Thoracic aorta (tissue), 2 donors: Measurements from ENCODE around the gene ABITRAM. TPM values are rescaled to one million over a fixed set of nuclear protein-coding genes. Genes with fewer than 3 reads are reported as not detected.

Source experiments
- ATAC-seq: fragments of 150-250 bp; one replicate; pipeline ENCODE4 v1.8.0; 2017; ENCODE audit warnings: low read depth; ENCODE audit not compliant: insufficient number of reproducible peaks, low FRiP score
- DNase-seq: peaks from one replicate; pipeline ENCODE4 v3.0.0-alpha.2; 2020; ENCODE audit warnings: low spot score
- H3K27ac ChIP-seq, 2 donors: fragments of 200-600 bp; sonication (generic); 1 replicate in 1 of 2; 2 replicates in 1 of 2; pipeline ENCODE4 v1.5.1; 2016; ENCODE audit warnings: mild to moderate bottlenecking in 2 of 2, moderate library complexity in 2 of 2
- H3K27me3 ChIP-seq: fragments of 200-600 bp; sonication (generic); replicated peaks from 2 replicates; pipeline ENCODE4 v1.6.0; 2016; ENCODE audit warnings: mild to moderate bottlenecking; ENCODE audit not compliant: insufficient read depth
- H3K36me3 ChIP-seq: fragments of 200-600 bp; sonication (generic); one replicate; pipeline ENCODE4 v1.5.1; 2016
- H3K4me1 ChIP-seq, 2 donors: fragments of 200-600 bp; sonication (generic); 1 replicate in 1 of 2; 2 replicates in 1 of 2; pipeline versions ENCODE4 v1.5.1 to v1.6.0; 2016; ENCODE audit warnings: low read depth in 2 of 2, mild to moderate bottlenecking in 1 of 2; ENCODE audit not compliant: control insufficient read depth in 1 of 2
- H3K4me3 ChIP-seq: fragments of 200-600 bp; sonication (generic); 2 replicates; pipeline ENCODE4 v1.5.1; 2016; ENCODE audit warnings: mild to moderate bottlenecking
- H3K9me3 ChIP-seq: fragments of 200-600 bp; sonication (generic); 2 replicates; pipeline ENCODE4 v1.5.1; 2016
- total RNA-seq, 2 donors: library from RNA; depleted of rRNA; stranded (reverse); fragments of >200 nt; gene quantifications; one replicate each; pipeline versions ENCODE4 v1.1.0 to v1.2.3, GENCODE V29; 2016
- TF ChIP-seq, protein P1 (sequence below): fragments of 200-600 bp; sonication (generic); IDR thresholded peaks from one replicate; pipeline ENCODE4 v1.5.1; 2019; ENCODE audit warnings: antibody characterized with exemption

The ABITRAM gene
- total RNA-seq, 2 donors from 2014 or later, result 4.6 to 5.6 TPM

DNA sequence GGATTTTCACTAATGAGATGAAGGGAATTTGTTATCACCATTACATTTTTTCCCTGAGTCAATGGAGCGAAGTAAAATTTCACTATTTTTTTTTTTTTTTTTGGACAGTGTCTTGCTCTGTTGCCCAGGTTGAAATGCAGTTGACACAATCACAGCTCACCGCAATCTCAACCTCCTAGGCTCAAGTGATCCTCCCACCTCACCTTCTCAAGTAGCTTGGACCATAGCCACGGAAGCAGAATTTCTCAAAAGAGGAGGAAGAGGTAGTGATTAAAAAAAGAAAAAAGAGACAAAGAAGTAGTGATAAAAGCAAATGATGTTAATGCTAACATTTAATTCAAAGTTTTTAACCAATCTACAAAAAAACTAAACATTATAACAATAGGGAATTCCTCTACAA is 30.0 kb upstream of the ABITRAM start:
- Histone ChIP-seq H3K27me3 (no peaks in the 10 kb centered on the region), H3K27ac (no peak overlapping the region), H3K4me3 (no peak overlapping the region), H3K4me1 (no peaks in the 10 kb centered on the region), H3K36me3 (peaks cover 40% of the 10 kb centered on the region), H3K9me3 (no peaks in the 10 kb centered on the region)
- no peak for DNase-seq
- TF ChIP-seq, protein P1, sequence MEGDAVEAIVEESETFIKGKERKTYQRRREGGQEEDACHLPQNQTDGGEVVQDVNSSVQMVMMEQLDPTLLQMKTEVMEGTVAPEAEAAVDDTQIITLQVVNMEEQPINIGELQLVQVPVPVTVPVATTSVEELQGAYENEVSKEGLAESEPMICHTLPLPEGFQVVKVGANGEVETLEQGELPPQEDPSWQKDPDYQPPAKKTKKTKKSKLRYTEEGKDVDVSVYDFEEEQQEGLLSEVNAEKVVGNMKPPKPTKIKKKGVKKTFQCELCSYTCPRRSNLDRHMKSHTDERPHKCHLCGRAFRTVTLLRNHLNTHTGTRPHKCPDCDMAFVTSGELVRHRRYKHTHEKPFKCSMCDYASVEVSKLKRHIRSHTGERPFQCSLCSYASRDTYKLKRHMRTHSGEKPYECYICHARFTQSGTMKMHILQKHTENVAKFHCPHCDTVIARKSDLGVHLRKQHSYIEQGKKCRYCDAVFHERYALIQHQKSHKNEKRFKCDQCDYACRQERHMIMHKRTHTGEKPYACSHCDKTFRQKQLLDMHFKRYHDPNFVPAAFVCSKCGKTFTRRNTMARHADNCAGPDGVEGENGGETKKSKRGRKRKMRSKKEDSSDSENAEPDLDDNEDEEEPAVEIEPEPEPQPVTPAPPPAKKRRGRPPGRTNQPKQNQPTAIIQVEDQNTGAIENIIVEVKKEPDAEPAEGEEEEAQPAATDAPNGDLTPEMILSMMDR, result no peak
- no peak for ATAC-seq

DNA sequence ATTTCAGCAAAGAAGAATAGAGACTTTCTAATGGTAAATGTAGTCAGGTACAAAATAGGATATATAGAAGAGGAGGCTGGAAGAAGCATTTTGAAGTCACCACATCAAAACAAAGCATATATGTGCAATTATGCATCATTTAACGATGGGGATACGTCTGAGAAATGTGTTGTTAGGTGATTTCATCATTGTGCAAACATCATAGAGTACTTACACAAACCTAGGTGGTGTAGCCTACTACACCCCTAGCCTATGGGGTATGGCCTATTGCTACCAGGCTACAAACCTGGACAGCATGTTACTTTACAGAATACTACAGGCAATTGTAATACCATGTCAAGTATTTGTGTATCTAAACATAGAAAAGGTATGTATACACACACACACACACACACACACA is 28.7 kb upstream of the ABITRAM start:
- H3K4me3 ChIP-seq, result no peak overlapping the region
- no peak overlapping the region for H3K27ac ChIP-seq
- H3K27me3 ChIP-seq, result no peaks in the 10 kb centered on the region
- no peak for ATAC-seq
- DNase-seq, result no peak
- peaks cover 40% of the 10 kb centered on the region for H3K36me3 ChIP-seq
- no peaks in the 10 kb centered on the region for H3K9me3 ChIP-seq
- H3K4me1 ChIP-seq, result no peaks in the 10 kb centered on the region
- TF ChIP-seq, protein P1, result no peak

DNA sequence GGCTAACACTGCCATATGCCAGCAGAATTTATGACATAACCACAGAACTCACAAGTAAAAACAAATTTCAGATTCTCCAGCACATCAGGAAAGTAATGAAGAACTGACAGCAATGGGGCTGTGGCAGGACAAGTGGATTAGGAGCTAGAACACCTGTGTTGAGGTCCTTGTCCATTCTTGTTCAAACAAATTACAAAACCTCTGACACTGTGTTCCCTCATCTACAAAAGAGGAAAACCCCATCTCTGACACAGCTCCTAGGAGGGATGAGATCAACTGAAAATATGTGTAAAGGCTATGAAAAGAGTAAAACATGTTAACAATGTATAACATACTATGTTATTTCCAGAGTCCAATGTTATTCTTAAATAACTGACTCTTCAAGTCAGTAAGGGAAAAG is 23.8 kb upstream of the ABITRAM start:
- DNase-seq, result no peak

DNA sequence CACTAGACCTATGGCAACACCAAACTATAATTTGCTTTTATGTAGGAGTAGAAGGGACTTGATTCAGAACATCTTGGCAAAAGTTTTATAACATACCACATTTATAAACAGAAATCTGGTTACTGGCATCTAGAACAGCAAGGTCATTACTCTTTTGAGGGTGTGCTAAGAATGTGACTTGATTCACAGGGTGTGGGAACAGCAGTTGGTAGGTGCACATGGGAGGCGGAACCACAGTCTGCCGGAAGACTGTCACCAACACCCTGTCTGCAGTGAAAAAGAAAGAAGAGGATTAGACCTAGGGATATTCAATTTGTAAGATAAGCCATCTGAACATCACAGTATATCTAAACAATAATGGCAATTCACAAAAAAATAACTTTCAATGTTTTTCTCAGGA is 23.3 kb upstream of the ABITRAM start:
- TF ChIP-seq, protein P1, result no peak
- Histone ChIP-seq H3K36me3 (peaks cover 43% of the 10 kb centered on the region), H3K27me3 (no peaks in the 10 kb centered on the region), H3K27ac (no peak overlapping the region), H3K4me3 (no peak overlapping the region), H3K9me3 (no peaks in the 10 kb centered on the region), H3K4me1 (no peaks in the 10 kb centered on the region)
- ATAC-seq (no peak), DNase-seq (no peak)

More for the DNA sequence above, 23.8 kb upstream of the ABITRAM start:
- ATAC-seq, result no peak
- Histone ChIP-seq H3K36me3 (peaks cover 45% of the 10 kb centered on the region), H3K4me1 (no peaks in the 10 kb centered on the region), H3K4me3 (no peak overlapping the region), H3K9me3 (no peaks in the 10 kb centered on the region), H3K27ac (no peak overlapping the region), H3K27me3 (no peaks in the 10 kb centered on the region)
- TF ChIP-seq, protein P1, result no peak

DNA sequence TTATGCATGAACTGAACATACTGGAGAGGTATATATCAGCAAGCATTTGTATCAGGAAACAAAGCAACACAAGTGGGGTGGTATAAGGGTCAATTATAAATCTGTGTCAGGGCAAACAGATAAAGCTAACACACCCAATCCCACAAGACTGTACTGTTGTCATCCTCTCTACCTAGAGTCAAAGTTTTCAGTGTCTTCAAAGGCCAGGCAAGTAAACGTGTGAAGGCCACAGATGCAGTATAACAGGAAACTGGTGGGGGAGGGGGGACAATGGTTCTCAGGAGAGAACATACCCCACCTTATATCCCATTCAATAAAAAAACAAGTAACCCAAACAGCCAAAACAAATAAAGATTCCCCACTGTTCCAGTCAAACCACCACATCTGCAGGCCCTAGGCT is 22.4 kb upstream of the ABITRAM start:
- ATAC-seq, result no peak
- Histone ChIP-seq H3K4me3 (no peak overlapping the region), H3K4me1 (no peaks in the 10 kb centered on the region), H3K36me3 (peaks cover 42% of the 10 kb centered on the region), H3K9me3 (no peaks in the 10 kb centered on the region), H3K27me3 (no peaks in the 10 kb centered on the region), H3K27ac (no peak overlapping the region)
- DNase-seq, result no peak
- TF ChIP-seq, protein P1, result no peak
